HG02571 (cell line): Measurements from ENCODE around the gene PPRC1.

ENCODE experiments used
- ATAC-seq: cut with Tn5 transposase; IDR thresholded peaks from one replicate; pipeline ENCODE4 v1.9.1; 2021; ENCODE audit warnings: mild to moderate bottlenecking, moderate library complexity; ENCODE audit not compliant: unreplicated experiment

The PPRC1 gene

GRCh38 chr10:102141583-102142107 is 8.8 kb downstream of the PPRC1 start:
- ATAC-seq, result no peak

GRCh38 chr10:102146971-102147428 is 14.2 kb downstream of the PPRC1 start:
- ATAC-seq, result no peak

DNA sequence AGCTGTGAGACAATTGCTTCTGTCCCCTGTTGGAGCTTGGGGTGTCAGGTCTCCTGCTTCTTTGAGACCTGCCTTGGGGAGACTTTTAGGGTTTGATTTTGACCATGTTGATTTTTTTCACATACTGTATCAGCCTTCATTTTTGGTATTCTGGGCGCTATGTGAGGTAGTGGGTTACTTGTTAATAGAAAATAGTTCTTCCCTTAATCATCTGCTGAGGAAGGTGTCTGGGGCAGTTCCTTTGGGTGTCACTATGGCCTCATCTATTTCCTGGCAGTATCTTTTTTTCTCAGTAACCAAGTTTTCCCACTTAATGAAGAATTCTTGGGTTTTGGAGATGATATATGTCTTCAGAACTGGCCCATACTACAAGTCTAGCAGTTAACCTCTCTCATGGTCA is 14.7 kb downstream of the PPRC1 start:
- ATAC-seq, result no peak

- ATAC-seq, result no peak
These were observed 15.4 kb downstream of the PPRC1 start for GRCh38 chr10:102148275-102148674.

DNA sequence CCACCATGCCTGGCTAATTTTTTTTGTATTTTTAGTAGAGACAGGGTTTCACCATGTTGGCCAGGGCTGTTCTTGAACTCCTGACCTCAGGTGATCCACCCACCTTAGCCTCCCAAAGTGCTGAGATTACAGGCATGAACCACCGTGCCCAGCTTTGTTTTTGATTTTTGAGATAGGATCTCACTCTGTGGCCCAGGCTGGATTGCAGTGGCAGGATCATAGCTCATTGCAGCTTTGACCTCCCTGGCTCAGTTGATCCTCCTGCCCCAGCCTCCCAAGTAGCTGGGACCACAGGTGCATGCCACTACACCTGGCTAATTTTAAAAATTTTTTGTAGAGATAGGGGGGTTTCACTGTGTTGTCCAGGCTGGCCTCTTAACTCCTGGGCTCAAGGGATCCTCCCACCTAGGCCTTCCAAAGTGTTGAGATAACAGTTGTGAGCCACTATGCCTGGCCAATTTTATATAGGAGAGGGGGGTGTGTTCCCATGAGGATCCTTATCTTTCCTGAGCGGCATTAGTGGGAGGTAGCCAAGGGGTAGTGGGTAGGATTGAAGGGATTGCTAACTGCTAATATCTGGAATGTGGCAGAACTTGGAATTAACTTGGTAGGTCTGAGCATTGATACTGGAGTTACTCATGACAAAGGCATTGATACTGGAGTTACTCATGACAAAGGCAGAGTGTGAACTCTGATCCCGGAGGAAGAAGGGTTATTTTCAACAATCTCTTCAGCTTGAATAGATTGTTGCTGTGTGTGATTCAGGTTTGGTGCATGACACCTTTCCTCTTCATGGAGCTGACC is 18.3 kb downstream of the PPRC1 start:
- no peak for ATAC-seq

DNA sequence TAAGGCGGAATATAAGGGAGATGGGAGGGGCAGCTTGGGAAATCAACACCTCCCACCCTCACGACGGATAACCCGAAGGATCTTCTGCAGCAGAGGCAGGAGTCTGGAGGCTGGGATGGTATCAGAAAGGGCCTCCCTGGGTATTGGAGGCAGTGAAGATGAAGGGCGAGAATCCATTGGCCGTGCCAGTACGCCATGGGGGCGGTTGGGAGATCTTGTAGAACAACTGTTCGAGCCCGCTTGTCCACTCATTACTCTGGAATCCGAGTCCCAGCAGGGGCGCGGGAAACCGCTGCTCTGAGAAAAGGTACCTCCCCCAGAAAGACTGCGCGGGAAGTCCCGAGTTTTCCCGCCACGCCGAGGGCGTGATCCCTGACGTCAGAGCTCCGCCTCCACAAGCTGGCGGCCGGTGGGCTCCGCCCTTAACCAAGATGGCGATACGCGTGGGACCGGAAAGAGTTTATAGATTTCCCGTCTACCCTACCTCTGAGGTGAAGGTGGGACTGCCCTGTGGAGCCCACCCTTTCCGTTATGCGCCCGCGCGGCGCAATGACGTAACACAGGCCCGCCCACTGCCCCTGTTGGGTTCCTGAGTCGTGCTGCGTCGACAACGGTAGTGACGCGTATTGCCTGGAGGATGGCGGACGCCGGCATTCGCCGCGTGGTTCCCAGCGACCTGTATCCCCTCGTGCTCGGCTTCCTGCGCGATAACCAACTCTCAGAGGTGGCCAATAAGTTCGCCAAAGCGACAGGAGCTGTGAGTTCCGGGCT is 19.1 kb downstream of the PPRC1 start, which contains the start of gene NOLC1:
Gene NOLC1 (plus strand): TSS at position 616 of the 771 bp plus-strand sequence. CDS start 22 bp downstream, at position 638.
- peak; percentile 86 for ATAC-seq

DNA sequence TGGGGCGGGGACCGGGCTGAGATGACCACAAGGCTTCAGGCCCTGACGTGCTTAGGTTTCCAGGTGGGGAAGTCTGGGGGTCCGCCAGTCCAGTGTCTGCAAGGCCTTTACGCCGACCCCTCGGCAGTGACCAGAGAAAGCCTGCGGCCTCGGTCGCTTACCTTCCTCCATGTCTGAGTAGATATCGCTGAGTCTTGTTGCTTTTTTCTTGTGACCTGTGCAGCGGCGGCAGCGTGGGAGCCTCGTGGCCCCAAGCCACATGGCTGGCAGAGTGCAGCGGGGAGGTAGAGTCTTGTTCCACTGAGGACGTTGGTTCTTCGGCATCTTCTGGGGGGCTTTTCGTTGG is 19.7 kb downstream of the PPRC1 start:
- peak; percentile 23 for ATAC-seq

GRCh38 chr10:102153093-102153620 is 20.3 kb downstream of the PPRC1 start:
- ATAC-seq, result no peak

- ATAC-seq, result no peak
These were observed 21.8 kb downstream of the PPRC1 start for GRCh38 chr10:102154466-102155116.

DNA sequence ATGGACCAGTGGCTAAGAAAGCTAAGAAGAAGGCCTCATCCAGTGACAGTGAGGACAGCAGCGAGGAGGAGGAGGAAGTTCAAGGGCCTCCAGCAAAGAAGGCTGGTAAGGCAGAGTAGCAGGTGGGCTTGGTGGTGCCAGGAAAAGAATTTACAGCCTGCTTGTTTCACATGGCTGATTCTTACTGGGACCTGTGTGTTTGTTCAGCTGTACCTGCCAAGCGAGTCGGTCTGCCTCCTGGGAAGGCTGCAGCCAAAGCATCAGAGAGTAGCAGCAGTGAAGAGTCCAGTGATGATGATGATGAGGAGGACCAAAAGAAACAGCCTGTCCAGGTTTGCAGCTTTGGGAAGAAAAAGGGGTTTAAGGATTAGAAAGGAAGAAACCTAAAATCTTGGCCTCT is 24.4 kb downstream of the PPRC1 start:
- no peak for ATAC-seq

DNA sequence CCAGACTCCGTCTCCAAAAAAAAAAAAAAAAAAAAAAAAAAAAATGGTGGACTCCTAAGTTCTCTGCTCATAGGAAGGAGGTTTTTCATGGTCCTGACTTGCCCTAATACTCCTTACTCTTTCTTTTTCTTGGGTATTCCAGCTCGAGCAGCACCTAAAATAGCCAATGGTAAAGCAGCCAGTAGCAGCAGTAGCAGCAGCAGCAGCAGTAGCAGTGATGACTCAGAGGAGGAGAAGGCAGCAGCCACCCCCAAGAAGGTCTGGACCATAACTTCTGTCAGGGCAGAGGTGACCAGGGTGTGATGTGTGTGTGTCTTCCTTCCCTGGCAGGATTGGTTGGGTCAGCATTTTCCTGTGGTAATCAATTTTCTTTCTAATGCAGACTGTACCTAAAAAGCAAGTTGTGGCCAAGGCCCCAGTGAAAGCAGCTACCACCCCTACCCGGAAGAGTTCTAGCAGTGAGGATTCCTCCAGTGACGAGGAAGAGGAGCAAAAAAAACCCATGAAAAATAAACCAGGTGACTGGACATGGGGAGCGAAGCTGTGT is 26.3 kb downstream of the PPRC1 start:
- no peak for ATAC-seq

GRCh38 chr10:102159831-102160230 is 27.0 kb downstream of the PPRC1 start:
- ATAC-seq, result no peak

DNA sequence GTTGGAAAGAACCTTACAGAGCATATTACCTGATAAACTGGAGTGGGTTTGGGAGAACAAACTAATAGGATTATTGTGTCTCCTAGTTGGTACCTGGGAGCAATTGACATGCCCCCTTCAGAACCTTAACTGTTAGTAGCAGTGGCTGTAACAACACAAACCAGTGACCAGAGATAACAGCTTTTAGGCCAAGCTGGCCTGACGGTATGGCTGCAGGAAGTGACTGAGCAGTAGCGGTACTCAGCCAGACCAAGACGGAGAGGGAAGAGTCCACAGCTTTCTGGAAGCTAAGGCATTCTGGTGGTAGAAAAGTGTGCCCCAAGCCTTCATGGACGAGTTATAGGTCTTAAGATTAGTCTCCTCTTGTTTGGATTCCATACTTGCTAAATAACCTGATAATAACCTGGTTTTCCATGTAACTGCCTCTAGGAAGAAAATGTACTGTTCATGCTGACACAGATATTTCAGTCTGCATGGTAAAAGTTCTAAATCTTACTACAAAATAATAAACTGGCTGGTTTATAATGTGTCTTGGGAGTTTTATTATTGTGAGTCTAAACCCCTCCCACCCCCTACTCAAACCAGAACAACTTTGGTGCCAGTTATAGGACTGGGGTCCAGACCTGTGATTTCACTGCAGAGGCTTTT is 30.6 kb downstream of the PPRC1 start:
- no peak for ATAC-seq

DNA sequence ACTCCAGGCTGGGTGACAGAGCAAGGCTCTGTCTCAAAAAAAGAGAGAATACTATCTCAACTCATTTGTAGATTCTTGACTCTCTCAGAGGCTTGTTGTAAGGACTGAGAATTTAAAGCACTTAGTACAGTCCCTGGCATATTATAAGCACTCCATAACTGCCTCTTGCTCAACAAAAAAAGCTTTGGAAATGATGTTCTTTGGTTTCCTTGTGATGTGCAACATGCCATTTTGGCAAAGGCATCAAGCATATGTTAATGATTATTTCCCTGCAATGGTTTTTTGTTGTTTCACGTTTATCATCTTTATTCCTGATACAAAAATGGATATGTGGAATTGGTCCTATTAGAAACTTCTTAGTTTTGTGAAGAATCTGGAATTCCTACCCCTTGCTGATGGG is 35.0 kb downstream of the PPRC1 start:
- ATAC-seq, result no peak

- ATAC-seq, result no peak
These were observed 37.8 kb downstream of the PPRC1 start for GRCh38 chr10:102170602-102171001.

GRCh38 chr10:102172288-102172687 is 39.4 kb downstream of the PPRC1 start:
- no peak for ATAC-seq

DNA sequence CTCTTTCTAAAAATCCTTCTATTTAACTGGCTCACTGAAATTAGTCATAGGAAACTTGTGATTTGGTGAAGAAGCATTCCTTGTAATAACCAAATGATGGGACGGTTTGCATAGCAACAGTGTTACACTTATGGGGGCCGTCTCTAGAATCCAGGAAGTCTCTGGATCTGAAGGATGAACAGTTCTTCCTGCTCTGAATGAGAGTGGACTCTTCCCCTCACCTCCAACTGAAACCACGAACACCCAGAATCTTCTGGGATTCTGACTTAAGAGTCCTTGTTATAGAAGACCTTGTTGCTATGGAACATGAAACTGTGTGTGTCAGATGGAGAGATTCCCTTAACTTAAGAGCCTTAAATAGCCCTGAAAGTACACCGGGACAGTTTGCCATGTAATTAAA is 42.6 kb downstream of the PPRC1 start:
- ATAC-seq, result no peak

DNA sequence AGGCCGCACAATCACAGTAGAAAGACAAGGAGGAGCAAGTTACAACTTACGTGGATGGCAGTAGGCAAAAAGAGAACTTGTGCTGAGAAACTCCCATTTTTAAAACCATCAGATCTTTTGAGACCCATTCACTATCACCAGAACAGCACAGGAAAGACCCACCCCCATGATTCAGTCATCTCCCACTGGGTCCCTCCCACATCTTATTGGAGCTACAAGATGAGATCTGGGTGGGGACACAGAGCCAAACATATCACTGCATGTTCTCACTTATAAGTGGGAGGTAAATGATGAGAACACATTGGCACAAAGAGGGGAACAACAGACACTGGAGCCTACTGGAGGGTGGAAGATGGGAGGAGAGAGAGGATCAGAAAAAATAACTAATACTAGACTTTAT is 51.8 kb downstream of the PPRC1 start:
- no peak for ATAC-seq

GRCh38 chr10:102185272-102185671 is 52.4 kb downstream of the PPRC1 start:
- ATAC-seq, result no peak

GRCh38 chr10:102185811-102186527 is 53.1 kb downstream of the PPRC1 start:
- no peak for ATAC-seq
